OCI-LY7 (cell line): Measurements from ENCODE around the gene TMPRSS9. TPM values are rescaled to one million over a fixed set of nuclear protein-coding genes. Genes with fewer than 3 reads are reported as not detected.

Source experiments
- BruUV-seq: library from RNA; stranded (reverse); fragments of 400-500 nt; replicated peaks from 2 replicates; lab custom pipeline; 2021; lab: Mats Ljungman, UMichigan
- CTCF ChIA-PET: fragments of 300-600 bp; sonication (Branson Sonifier 250); formaldehyde crosslinking; loops from one replicate; lab custom pipeline; 2022; ENCODE audit warnings: antibody characterized with exemption; ENCODE audit not compliant: unreplicated experiment; lab: Charles Lee
- POLR2A ChIA-PET: fragments of 300-600 bp; sonication (Branson Sonifier 250); formaldehyde crosslinking; loops from one replicate; lab custom pipeline; 2022; ENCODE audit warnings: antibody characterized with exemption; lab: Charles Lee
- DNase-seq: peaks from one replicate; pipeline ENCODE4 v3.0.0-alpha.2; 2015; ENCODE audit warnings: low spot score
- H2AFZ ChIP-seq: fragments of 200-600 bp; sonication (generic), shearing (Covaris generic); 2 replicates; pipeline ENCODE4 v1.6.1; 2014; ENCODE audit warnings: mild to moderate bottlenecking, antibody characterized with exemption, low read length, moderate library complexity
- H3K27ac ChIP-seq: fragments of 200-600 bp; sonication (generic); 2 replicates; pipeline ENCODE4 v1.5.1; 2014; ENCODE audit warnings: mixed run types, low read depth, mild to moderate bottlenecking, moderate library complexity, low read length, inconsistent platforms; ENCODE audit not compliant: poor library complexity, severe bottlenecking
- H3K36me3 ChIP-seq: fragments of 200-600 bp; sonication (generic); 2 replicates; pipeline ENCODE4 v1.6.1; 2014; ENCODE audit warnings: mild to moderate bottlenecking, antibody characterized with exemption, low read length, moderate library complexity, mixed read lengths; ENCODE audit not compliant: insufficient read depth
- H3K4me1 ChIP-seq: fragments of 200-600 bp; sonication (generic); 2 replicates; pipeline ENCODE4 v1.5.1; 2014; ENCODE audit warnings: mild to moderate bottlenecking, low read length; ENCODE audit not compliant: insufficient read depth, poor library complexity, severe bottlenecking
- H3K4me2 ChIP-seq: fragments of 200-600 bp; sonication (generic); 2 replicates; pipeline ENCODE4 v1.6.1; 2014; ENCODE audit warnings: mild to moderate bottlenecking, low read length
- H3K4me3 ChIP-seq: fragments of 200-600 bp; sonication (generic); 2 replicates; pipeline ENCODE4 v1.5.1; 2014; ENCODE audit warnings: mild to moderate bottlenecking, low read depth, low read length; ENCODE audit not compliant: poor library complexity, severe bottlenecking
- H3K79me2 ChIP-seq: fragments of 200-600 bp; sonication (generic); 2 replicates; pipeline ENCODE4 v1.6.1; 2016; ENCODE audit warnings: low read depth, mild to moderate bottlenecking, low read length, moderate library complexity, mixed read lengths; ENCODE audit not compliant: insufficient read depth
- H3K9me2 ChIP-seq: fragments of 200-600 bp; sonication (generic); 2 replicates; pipeline ENCODE4 v1.6.1; 2016; ENCODE audit warnings: mild to moderate bottlenecking, low read length, mixed read lengths; ENCODE audit not compliant: insufficient read depth
- H3K9me3 ChIP-seq: fragments of 200-600 bp; sonication (generic); 2 replicates; pipeline ENCODE4 v1.6.1; 2014; ENCODE audit warnings: mild to moderate bottlenecking, mixed run types, low read length, mixed read lengths
- H4K20me1 ChIP-seq: fragments of 200-600 bp; sonication (generic); 2 replicates; pipeline ENCODE4 v1.6.1; 2014; ENCODE audit warnings: mild to moderate bottlenecking, antibody characterized with exemption, low read length, moderate library complexity, mixed read lengths; ENCODE audit not compliant: insufficient read depth
- EZH2phosphoT487 ChIP-seq: fragments of 200-600 bp; sonication (generic); IDR thresholded peaks from 2 replicates; pipeline ENCODE4 v1.6.1; 2018; ENCODE audit warnings: low read depth, borderline replicate concordance, mild to moderate bottlenecking, mixed run types, antibody characterized with exemption, low read length, moderate library complexity, mixed read lengths
- intact Hi-C: fragments of 100-400 bp; cut with micrococcal nuclease; formaldehyde crosslinking; loops from one replicate; pipeline ENCODE4 v1.10.0; 2022; ENCODE audit not compliant: unreplicated experiment
- total RNA-seq, 2 experiments: library from RNA; depleted of rRNA in 1 of 2; stranded (reverse); fragments of >200 nt in 1 of 2; shearing (Covaris generic) in 1 of 2; gene quantifications; 2 replicates each; pipeline ENCODE4 v1.2.3, GENCODE V29; 2014 to 2022
- TF ChIP-seq, protein P1 (sequence below): fragments of 200-600 bp; sonication (generic); conservative IDR thresholded peaks from 2 replicates; pipeline ENCODE4 v1.5.1; 2014; ENCODE audit warnings: mild to moderate bottlenecking, antibody characterized with exemption, low read length, moderate library complexity, mixed read lengths

TMPRSS9 gene
- total RNA-seq, 2 experiments from 2014 or later: 0.44 TPM; not detected in 1

DNA sequence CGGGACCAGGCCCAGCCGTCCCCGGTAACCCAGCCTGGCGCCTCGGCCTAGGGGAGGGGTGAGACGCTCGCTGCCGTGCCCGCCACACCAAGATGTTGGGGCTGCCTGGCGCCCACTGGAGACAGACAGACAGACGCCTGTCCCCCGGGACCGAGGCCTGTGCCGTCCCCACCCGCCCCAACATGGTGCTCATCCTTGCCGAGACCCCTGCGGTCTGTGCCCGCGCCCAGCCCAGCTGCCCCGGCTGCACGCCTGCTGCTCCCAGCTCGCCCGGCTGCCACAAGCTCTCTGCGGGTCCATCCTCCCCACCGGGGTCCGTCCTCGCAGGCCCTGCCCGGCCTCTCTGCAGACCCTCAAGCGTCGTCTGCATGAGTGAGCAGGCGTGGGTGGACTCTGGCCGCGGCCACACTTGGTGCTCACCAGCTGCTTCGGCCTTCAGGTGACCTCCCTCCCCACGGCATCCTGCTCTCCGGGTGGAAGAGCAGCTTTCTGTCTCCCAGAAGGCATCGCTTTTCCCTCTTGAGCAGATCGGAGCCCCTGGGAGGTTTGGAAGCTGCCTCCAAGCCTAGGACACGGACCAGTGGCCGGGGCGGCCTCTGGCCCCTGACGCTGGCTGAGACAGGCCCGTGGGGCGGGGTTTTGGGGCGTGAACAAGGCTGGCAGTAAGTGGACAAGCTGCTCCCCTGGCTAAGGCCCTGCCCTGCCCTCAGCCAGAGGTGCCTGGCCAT, 6.7 kb upstream of the TMPRSS9 start:
- H3K4me1 ChIP-seq: no peaks in the 10 kb centered on the region
- H3K9me2 ChIP-seq: no peaks in the 10 kb centered on the region
- intact Hi-C loops: no loop called here
- H3K9me3 ChIP-seq: no peaks in the 10 kb centered on the region
- DNase-seq: no peak
- no peak for TF ChIP-seq EZH2phosphoT487
- TF ChIP-seq, protein P1, sequence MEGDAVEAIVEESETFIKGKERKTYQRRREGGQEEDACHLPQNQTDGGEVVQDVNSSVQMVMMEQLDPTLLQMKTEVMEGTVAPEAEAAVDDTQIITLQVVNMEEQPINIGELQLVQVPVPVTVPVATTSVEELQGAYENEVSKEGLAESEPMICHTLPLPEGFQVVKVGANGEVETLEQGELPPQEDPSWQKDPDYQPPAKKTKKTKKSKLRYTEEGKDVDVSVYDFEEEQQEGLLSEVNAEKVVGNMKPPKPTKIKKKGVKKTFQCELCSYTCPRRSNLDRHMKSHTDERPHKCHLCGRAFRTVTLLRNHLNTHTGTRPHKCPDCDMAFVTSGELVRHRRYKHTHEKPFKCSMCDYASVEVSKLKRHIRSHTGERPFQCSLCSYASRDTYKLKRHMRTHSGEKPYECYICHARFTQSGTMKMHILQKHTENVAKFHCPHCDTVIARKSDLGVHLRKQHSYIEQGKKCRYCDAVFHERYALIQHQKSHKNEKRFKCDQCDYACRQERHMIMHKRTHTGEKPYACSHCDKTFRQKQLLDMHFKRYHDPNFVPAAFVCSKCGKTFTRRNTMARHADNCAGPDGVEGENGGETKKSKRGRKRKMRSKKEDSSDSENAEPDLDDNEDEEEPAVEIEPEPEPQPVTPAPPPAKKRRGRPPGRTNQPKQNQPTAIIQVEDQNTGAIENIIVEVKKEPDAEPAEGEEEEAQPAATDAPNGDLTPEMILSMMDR: no peak
- no peak overlapping the region for H3K27ac ChIP-seq
- no peaks in the 10 kb centered on the region for H4K20me1 ChIP-seq
- H2AFZ ChIP-seq: no peak overlapping the region
- H3K36me3 ChIP-seq: peaks cover 26% of the 10 kb centered on the region
- BruUV-seq: no TSS peak
- POLR2A ChIA-PET: no interaction called here
- H3K4me3 ChIP-seq: no peak overlapping the region
- H3K79me2 ChIP-seq: no peaks in the 10 kb centered on the region
- no peak overlapping the region for H3K4me2 ChIP-seq
- CTCF ChIA-PET: no interaction called here

DNA sequence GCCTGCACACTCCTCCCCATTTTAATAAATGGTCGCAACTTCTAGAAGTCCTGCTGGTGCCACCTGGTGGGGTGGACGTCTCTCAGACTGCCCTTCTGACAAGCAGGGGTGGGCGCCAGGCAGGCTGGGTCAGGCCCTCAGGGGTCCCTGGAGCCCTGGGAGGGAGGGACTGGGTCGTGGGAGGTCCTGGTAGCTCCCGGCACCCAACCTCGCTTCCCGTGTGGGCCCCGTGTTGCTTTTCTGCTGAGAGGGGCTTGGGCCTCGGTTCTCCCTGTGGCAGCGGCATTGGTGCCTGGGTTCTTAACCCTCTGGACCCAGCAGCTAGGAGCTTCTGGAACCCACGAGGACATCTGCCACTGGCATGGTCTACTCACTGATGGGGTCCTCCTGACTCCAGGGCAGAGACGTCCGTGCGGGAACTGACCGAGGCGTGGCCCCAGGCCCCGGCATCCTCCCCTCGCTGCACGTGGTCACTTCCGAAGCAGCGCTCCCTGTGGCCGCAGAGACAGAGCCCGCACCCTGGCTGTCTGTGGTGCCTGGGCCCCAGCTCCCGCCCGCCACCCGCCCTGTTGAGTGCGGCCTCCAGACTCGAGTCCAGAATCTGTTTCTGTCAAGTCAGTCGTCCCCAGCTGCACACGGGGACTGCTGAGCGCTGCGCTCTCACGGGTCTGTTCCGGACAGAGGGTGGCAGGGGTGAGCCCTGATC, 6.0 kb upstream of the TMPRSS9 start:
- Histone ChIP-seq H3K36me3 (peaks cover 26% of the 10 kb centered on the region), H3K4me2 (no peak overlapping the region), H3K27ac (no peak overlapping the region), H2AFZ (no peak overlapping the region), H3K9me3 (no peaks in the 10 kb centered on the region), H4K20me1 (no peaks in the 10 kb centered on the region), H3K4me1 (no peaks in the 10 kb centered on the region), H3K4me3 (no peak overlapping the region), H3K9me2 (no peaks in the 10 kb centered on the region), H3K79me2 (no peaks in the 10 kb centered on the region)
- DNase-seq: no peak
- intact Hi-C loops: no loop called here
- TF ChIP-seq, protein P1: no peak
- no peak for TF ChIP-seq EZH2phosphoT487
- ChIA-PET CTCF (no interaction called here), POLR2A (no interaction called here)
- no TSS peak for BruUV-seq

DNA sequence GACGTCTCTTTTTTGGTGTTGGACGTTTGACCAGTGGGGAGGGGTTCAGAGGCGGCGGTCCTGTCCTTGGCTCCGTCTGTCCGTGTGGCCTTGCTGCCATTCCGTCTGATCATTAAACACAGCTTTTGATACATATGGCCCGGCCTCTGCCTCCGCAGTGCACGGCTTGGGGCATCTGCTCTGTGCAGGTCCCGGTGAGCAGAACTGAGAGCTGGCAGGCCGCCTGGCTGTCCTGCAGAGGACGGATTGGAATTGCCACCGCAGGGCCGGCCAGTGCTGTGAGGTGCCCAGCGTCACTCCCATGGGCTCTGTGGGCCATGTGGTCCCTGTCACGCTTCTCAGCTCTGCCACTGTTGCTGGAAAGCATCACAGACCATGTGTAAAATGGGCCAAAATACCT, 5.4 kb upstream of the TMPRSS9 start:
- no peaks in the 10 kb centered on the region for H4K20me1 ChIP-seq
- H2AFZ ChIP-seq: no peak overlapping the region
- TF ChIP-seq EZH2phosphoT487: no peak
- TF ChIP-seq, protein P1: no peak
- no peak overlapping the region for H3K4me3 ChIP-seq
- BruUV-seq: no TSS peak
- no peak for DNase-seq
- intact Hi-C loops: no loop called here
- H3K27ac ChIP-seq: no peak overlapping the region
- CTCF ChIA-PET: no interaction called here
- peaks cover 26% of the 10 kb centered on the region for H3K36me3 ChIP-seq
- H3K79me2 ChIP-seq: no peaks in the 10 kb centered on the region
- POLR2A ChIA-PET: no interaction called here
- H3K4me2 ChIP-seq: no peak overlapping the region
- H3K9me3 ChIP-seq: no peaks in the 10 kb centered on the region
- H3K4me1 ChIP-seq: no peaks in the 10 kb centered on the region
- H3K9me2 ChIP-seq: no peaks in the 10 kb centered on the region
